ENCODE results near the gene PAXX. TPM values are rescaled to one million over a fixed set of nuclear protein-coding genes. Genes with fewer than 3 reads are reported as not detected.

PAXX gene
- total RNA-seq, 4 donors from 2014 or later: 52.3 to 92.4 (median 63.0) TPM

- DNase-seq: no peak
- Histone ChIP-seq H3K36me3 (no peaks in the 10 kb centered on the region), H3K4me3 (no peak overlapping the region), H3K27ac (no peak overlapping the region), H3K9me3 (no peaks in the 10 kb centered on the region), H3K27me3 (no peaks in the 10 kb centered on the region), H3K4me1 (no peaks in the 10 kb centered on the region)
- no peak for TF ChIP-seq POLR2A (IDR thresholded peaks at IDR 0.05)
- TF ChIP-seq CTCF (IDR thresholded peaks at IDR 0.05): no peak
Measured at GRCh38 chr9:136955943-136956335, 36.3 kb upstream of the PAXX start.

DNA sequence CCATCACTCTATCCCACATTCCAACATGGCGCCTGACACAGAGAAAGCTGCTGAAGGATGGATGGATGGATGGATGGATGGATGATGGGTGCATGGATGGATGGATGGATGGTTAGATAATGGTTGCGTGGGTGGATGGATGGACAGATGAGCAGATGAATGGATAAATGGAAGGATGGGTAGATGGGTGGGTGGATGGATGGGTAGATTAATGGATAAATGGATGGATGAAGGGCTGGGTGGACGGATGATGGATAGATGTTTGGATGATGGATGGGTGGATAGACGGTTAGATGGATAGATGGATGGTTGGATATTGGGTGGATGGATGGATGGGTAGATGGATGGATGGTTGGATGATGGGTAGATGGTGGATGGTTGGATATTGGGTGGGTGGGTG, 35.6 kb upstream of the PAXX start:
- TF ChIP-seq POLR2A (IDR thresholded peaks at IDR 0.05): no peak
- TF ChIP-seq CTCF (IDR thresholded peaks at IDR 0.05): no peak
- Histone ChIP-seq H3K36me3 (no peaks in the 10 kb centered on the region), H3K27ac (no peak overlapping the region), H3K4me1 (no peaks in the 10 kb centered on the region), H3K9me3 (no peaks in the 10 kb centered on the region), H3K27me3 (no peaks in the 10 kb centered on the region), H3K4me3 (no peak overlapping the region)
- no peak for DNase-seq

DNA sequence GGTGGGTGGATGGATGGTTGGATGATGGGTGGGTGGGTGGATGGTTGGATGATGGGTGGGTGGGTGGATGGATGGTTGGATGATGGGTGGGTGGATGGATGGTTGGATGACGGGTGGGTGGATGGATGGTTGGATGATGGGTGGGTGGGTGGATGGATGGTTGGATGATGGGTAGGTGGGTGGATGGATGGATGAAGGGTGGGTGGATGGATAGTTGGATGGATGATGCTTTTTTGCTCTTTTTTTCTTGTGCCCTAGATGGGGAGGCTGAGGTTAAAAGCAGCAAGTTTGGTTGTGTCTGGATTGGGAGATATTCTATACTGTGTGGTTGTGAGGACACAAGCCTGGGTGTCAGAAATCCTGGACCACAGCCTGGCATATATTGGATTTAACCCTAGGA, 34.8 kb upstream of the PAXX start:
- TF ChIP-seq CTCF (IDR thresholded peaks at IDR 0.05) (no peak), POLR2A (IDR thresholded peaks at IDR 0.05) (no peak)
- Histone ChIP-seq H3K36me3 (no peaks in the 10 kb centered on the region), H3K4me3 (no peak overlapping the region)

DNA sequence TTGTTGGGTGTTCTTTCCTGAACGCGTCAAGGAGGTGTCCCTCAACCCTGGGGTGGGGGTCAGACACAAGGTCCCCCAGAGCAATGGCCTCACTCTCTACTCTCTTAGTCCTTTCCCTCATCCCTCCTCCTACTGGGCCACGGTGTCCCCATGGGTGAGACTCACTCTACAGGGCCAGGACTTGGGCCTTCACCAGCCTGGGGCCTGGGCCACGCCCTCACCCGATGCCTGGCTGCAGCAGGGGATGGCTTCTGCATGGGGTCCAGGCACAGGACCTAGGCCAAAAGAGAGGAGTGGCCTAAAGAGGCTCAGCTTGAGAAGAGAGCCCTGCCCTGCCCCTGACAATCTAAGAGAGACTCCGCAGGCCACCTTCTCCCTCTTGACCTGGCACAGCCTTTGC, 34.3 kb upstream of the PAXX start:
- no peaks in the 10 kb centered on the region for H3K36me3 ChIP-seq
- no peaks in the 10 kb centered on the region for H3K9me3 ChIP-seq
- no peak for TF ChIP-seq CTCF (IDR thresholded peaks at IDR 0.05)
- TF ChIP-seq POLR2A (IDR thresholded peaks at IDR 0.05): no peak
- H3K27ac ChIP-seq: no peak overlapping the region
- no peaks in the 10 kb centered on the region for H3K4me1 ChIP-seq
- H3K27me3 ChIP-seq: no peaks in the 10 kb centered on the region
- H3K4me3 ChIP-seq: no peak overlapping the region
- DNase-seq: no peak

More for the DNA sequence above, 34.8 kb upstream of the PAXX start:
- Histone ChIP-seq H3K9me3 (no peaks in the 10 kb centered on the region), H3K4me1 (no peaks in the 10 kb centered on the region), H3K27ac (no peak overlapping the region), H3K27me3 (no peaks in the 10 kb centered on the region)
- no peak for DNase-seq

DNA sequence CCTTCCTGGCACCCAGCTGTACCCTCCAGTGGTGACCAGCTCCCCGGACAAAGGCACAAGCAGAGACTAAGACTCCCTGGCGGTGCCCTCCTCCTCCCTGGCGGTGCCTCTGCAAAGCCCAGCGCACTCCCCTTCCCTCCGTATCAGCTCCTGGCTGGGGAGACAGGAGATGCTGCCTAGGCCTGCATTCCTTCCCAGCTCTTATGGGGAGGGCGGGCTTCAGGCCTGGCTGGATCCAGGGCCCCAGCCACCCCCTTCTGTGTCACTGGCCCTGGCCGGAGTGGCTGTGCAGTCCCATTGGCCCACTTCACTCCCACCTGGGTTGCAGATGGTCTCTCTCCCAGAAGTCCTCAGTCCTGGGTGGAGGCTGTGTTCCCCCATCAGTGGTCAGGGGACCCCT, 33.7 kb upstream of the PAXX start:
- Histone ChIP-seq H3K9me3 (no peaks in the 10 kb centered on the region), H3K27me3 (no peaks in the 10 kb centered on the region), H3K4me3 (no peak overlapping the region), H3K27ac (no peak overlapping the region), H3K36me3 (no peaks in the 10 kb centered on the region), H3K4me1 (no peaks in the 10 kb centered on the region)
- no peak for TF ChIP-seq POLR2A (IDR thresholded peaks at IDR 0.05)
- TF ChIP-seq CTCF (IDR thresholded peaks at IDR 0.05): no peak
- no peak for DNase-seq

Measured in Peyer's patch (tissue), 4 donors.